ENCODE data around the gene TMEM86B.

The TMEM86B gene

GRCh38 chr19:55272142-55272541 lies 43.6 kb upstream of the TMEM86B start:
- Histone ChIP-seq H3K9me3 (ENCODE audit: severe bottlenecking) (peaks cover under 1% of the 10 kb centered on the region), H3K27ac (no peak overlapping the region), H3K4me3 (ENCODE audit: low read depth, low read length) (no peak overlapping the region), H3K36me3 (peaks cover 22% of the 10 kb centered on the region), H3K27me3 (ENCODE audit: insufficient read depth, low read depth, severe bottlenecking) (no peaks in the 10 kb centered on the region)
- no peak for TF ChIP-seq CTCF (IDR thresholded peaks at IDR 0.05; ENCODE audit: low read depth, low read length)
- no peak for DNase-seq

GRCh38 chr19:55270172-55270942 lies 41.8 kb upstream of the TMEM86B start:
- peaks cover 14% of the 10 kb centered on the region for H3K36me3 ChIP-seq
- H3K27me3 ChIP-seq (ENCODE audit: insufficient read depth, low read depth, severe bottlenecking), result no peaks in the 10 kb centered on the region
- no peak overlapping the region for H3K27ac ChIP-seq
- peaks cover 7% of the 10 kb centered on the region for H3K9me3 ChIP-seq (ENCODE audit: severe bottlenecking)
- no peak for TF ChIP-seq CTCF (IDR thresholded peaks at IDR 0.05; ENCODE audit: low read depth, low read length)
- no peak for DNase-seq
- no peak overlapping the region for H3K4me3 ChIP-seq (ENCODE audit: low read depth, low read length)

GRCh38 chr19:55269299-55269698 lies 40.7 kb upstream of the TMEM86B start:
- Histone ChIP-seq H3K27me3 (ENCODE audit: insufficient read depth, low read depth, severe bottlenecking) (no peaks in the 10 kb centered on the region), H3K4me3 (ENCODE audit: low read depth, low read length) (no peak overlapping the region), H3K36me3 (peaks cover 7% of the 10 kb centered on the region), H3K9me3 (ENCODE audit: severe bottlenecking) (peaks cover 7% of the 10 kb centered on the region), H3K27ac (no peak overlapping the region)
- no peak for TF ChIP-seq CTCF (IDR thresholded peaks at IDR 0.05; ENCODE audit: low read depth, low read length)
- no peak for DNase-seq

GRCh38 chr19:55266840-55267239 lies 38.3 kb upstream of the TMEM86B start:
- no peak for TF ChIP-seq CTCF (IDR thresholded peaks at IDR 0.05; ENCODE audit: low read depth, low read length)
- Histone ChIP-seq H3K4me3 (ENCODE audit: low read depth, low read length) (no peak overlapping the region), H3K36me3 (peaks cover 2% of the 10 kb centered on the region), H3K9me3 (ENCODE audit: severe bottlenecking) (peaks cover 7% of the 10 kb centered on the region), H3K27me3 (ENCODE audit: insufficient read depth, low read depth, severe bottlenecking) (no peaks in the 10 kb centered on the region), H3K27ac (no peak overlapping the region)
- no peak for DNase-seq

GRCh38 chr19:55266404-55266803 lies 37.8 kb upstream of the TMEM86B start:
- H3K4me3 ChIP-seq (ENCODE audit: low read depth, low read length), result no peak overlapping the region
- H3K36me3 ChIP-seq, result peaks cover 2% of the 10 kb centered on the region
- no peak for TF ChIP-seq CTCF (IDR thresholded peaks at IDR 0.05; ENCODE audit: low read depth, low read length)
- H3K27me3 ChIP-seq (ENCODE audit: insufficient read depth, low read depth, severe bottlenecking), result no peaks in the 10 kb centered on the region
- no peak for DNase-seq
- no peak overlapping the region for H3K27ac ChIP-seq
- peaks cover 7% of the 10 kb centered on the region for H3K9me3 ChIP-seq (ENCODE audit: severe bottlenecking)

All from WERI-Rb-1 (cell line).